ENCODE results near the gene CFB.

Gene CFB

DNA sequence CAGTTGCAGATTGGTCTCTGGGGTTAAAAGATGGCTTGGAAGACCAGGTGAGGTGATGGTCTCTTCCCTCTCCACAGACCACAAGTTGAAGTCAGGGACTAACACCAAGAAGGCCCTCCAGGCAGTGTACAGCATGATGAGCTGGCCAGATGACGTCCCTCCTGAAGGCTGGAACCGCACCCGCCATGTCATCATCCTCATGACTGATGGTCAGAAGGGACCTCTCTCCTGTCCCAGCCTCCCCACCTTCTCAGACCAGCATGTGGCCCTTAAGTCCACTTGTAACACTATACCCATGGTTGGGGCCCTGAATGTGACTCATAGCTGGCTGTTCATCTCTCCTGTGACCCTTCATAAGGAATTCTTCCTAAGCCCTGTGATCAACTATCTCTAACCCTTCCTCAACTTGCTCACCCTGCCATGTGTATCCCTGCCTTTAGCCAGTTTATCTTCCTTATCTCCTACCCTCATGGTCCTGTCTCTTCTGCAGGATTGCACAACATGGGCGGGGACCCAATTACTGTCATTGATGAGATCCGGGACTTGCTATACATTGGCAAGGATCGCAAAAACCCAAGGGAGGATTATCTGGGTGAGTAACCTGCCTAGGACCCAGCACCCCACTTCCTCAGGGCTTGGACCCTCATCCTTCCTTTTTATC lies 3.0 kb downstream of the CFB start:
- DNase-seq (ENCODE audit: low spot score), result no peak

GRCh38 chr6:31949926-31950548 lies 4.1 kb downstream of the CFB start:
- DNase-seq (ENCODE audit: low spot score), result no peak

DNA sequence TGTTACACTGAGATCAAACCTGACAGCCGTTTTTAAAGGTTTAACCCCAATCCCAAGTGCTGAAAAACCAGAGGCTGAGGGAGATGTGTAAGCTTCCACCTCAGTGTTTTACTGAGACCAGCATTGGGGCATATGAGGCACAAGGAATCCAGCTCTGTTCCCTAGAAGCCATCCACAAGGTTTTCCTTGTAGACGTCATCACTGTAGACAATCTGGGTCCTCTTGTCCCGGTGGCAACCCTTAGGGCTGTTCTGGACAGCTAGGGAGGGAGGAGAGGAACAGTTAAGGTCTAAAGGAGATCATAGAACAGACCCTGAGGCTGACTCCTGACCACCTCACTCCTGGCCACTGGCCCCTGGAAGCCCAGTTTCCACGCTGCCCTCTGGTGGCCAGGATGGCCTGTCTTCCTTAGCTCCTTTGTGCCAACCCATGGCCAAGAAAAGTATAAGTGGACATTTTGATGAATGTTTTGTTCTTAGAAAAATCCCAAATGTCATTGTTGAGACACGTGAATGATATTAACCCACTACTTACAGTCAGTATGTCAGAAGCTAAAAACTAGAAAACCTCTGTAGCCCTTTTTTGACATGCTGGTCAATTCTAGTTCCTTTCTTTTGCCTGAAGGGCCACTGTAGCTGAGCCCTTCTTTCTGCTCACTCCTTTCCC lies 6.4 kb downstream of the CFB start:
- DNase-seq (ENCODE audit: low spot score), result peak; percentile 61

DNA sequence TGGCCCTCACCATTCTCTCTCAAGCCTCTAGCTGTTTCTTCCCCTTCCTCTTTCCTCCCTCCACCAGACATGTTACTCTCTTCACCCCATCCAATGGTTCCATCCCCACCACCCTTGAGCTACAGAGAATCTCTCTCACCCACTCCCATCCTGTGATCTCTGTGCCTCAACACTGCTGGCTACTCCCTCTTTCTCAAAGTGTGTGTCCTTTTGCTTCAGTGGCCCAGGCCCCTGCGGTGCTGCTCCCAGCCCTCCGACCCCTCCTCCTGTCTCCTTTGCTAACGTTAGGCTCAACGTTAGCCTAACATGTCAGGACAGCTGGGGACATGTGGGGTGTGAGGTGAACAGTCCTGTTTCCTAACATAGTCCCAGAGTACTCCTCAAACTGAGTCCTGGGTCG lies 7.0 kb downstream of the CFB start:
- no peak for DNase-seq (ENCODE audit: low spot score)

- no peak for DNase-seq (ENCODE audit: low spot score)
Measured at GRCh38 chr6:31954511-31954910, 8.6 kb downstream of the CFB start.

GRCh38 chr6:31956796-31957195 lies 10.9 kb downstream of the CFB start:
- DNase-seq (ENCODE audit: low spot score), result no peak

DNA sequence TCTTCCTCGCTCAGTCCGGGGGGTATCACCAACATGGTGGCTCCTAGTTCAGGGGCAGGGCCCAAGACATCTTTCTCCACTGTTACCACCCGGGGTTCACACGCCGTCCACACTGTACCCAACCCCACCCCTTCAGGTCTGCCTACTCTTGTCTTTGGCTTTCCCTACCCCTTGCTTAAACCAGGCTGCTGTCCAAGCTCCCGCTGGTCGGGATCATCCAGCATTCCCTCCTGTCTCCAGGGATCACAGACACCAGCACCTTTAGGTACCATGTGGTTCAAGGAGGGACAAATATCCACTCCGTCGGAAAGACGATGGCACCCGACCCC lies 12.5 kb downstream of the CFB start:
- DNase-seq (ENCODE audit: low spot score), result no peak

DNA sequence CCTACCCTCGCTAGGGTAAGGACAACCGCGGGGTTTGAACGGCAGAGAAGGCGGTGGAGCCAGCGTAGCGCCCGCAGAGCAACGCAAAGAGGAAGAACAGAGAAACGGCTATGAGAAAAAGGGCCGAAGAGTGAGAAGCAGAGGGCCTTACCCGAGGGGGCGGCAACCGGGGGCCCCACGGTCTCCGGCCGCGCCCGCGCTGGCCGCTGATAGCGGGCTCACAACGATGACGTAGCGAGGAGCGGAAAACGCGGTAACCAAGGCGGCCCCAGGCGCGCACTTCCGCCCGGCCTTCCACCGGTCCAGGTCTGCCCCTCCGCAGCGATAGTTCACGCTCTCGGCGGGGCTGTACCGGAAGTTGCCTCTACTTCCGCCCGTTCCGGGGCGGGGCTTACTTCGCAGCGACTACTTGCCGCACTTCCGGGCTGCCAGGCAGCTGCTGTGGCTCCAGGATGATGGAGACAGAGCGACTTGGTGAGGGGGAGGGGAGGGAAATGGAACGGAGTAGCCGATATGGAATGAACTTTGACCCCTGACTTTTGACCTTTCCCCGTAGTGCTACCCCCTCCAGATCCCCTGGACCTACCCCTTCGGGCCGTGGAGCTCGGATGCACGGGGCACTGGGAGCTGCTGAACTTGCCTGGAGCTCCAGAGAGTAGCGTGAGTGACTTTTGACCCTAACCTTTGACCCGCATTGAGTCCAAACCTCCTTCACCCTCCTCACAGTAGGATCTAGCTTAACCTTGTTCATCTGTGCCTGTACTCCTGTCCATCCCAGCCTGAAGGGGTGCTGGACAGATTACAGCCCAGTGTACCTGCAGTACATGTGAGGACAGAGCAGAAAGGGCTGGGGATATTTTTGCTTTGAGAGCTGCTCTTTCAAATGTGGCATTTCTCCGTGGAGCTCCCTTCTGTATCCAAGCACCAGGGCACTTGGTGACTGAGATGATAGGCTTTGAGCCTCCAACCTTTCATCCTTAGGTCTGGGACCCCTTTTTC lies 13.1 kb downstream of the CFB start, which contains the start of the genes NELFE and SKIC2:
Gene NELFE (minus strand): TSS at position 231 of the 999 bp plus-strand sequence. CDS start 525 bp downstream, outside the sequence.
Gene SKIC2 (plus strand): TSS at position 435 of the 999 bp plus-strand sequence. CDS start 18 bp downstream, at position 453.
- DNase-seq (ENCODE audit: low spot score), result peak; percentile 92

- DNase-seq (ENCODE audit: low spot score), result no peak
Measured at GRCh38 chr6:31961616-31962015, 15.7 kb downstream of the CFB start.

DNA sequence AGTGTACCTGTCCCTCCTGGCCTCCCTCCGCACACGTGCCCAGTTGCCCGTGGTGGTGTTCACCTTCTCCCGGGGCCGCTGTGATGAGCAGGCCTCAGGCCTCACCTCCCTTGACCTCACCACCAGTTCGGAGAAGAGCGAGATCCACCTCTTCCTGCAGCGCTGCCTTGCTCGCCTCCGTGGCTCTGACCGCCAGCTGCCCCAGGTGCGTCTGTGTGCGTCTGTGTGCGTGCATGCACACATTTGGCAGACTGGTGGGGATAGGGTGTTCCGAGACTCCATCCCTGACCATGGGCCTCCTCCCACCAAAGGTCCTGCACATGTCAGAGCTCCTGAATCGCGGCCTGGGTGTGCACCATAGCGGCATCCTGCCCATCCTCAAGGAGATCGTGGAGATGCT lies 18.0 kb downstream of the CFB start:
- DNase-seq (ENCODE audit: low spot score), result no peak

- DNase-seq (ENCODE audit: low spot score), result no peak
Measured at GRCh38 chr6:31965700-31966099, 19.8 kb downstream of the CFB start.

GRCh38 chr6:31966506-31966905 lies 20.6 kb downstream of the CFB start:
- no peak for DNase-seq (ENCODE audit: low spot score)

DNA sequence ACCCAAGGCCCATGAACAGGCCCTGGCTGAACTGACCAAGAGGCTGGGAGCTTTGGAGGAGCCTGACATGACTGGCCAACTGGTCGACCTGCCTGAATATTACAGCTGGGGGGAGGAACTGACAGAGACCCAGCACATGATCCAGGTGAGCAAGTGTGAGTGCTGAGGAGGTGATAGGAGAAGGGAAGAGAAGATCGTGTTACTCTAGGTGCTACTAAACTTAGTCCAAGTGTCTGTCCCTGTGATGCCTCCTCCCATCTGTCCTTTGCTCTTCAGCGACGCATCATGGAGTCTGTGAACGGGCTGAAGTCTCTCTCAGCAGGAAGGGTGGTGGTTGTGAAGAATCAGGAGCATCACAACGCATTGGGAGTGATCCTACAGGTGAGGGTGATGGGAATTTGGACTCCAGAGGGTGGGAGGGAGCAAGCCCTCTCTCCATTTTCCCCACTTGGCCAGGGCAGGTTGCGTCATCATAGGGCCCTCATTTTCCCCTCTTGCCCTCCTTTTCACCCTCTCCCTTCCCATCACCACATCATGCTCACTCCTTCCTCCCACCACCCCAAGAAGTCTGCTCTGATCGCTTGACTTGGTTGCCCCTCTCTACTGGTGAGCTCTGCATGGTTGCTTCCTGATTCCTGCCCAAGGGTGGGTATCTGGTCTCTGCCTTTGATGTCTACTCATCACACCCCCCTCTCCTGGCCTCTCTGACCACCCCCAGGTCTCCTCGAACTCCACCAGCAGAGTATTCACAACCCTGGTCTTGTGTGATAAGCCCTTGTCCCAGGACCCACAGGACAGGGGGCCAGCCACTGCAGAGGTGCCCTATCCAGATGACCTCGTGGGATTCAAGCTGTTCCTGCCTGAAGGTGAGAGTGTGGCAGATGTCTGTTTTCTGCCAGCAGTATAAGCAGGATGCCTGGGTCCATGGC lies 21.4 kb downstream of the CFB start:
- DNase-seq (ENCODE audit: low spot score), result no peak

DNA sequence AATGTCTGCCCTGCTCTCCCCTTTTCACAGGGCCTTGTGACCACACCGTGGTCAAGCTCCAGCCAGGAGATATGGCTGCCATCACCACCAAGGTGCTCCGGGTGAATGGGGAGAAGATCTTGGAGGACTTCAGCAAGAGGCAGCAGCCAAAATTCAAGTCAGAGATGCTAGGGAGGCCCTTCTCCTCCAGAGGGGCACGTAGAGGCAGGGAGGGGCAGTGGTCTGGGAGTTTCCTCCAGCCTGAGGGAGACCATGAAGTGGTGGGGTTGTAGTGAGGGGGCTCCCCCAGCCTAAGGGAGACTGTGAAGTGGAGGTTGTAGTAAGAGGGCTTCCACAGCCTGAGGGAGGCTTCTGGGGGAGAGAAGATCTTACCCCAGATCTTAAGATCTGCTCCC lies 22.0 kb downstream of the CFB start:
- DNase-seq (ENCODE audit: low spot score), result no peak

DNA sequence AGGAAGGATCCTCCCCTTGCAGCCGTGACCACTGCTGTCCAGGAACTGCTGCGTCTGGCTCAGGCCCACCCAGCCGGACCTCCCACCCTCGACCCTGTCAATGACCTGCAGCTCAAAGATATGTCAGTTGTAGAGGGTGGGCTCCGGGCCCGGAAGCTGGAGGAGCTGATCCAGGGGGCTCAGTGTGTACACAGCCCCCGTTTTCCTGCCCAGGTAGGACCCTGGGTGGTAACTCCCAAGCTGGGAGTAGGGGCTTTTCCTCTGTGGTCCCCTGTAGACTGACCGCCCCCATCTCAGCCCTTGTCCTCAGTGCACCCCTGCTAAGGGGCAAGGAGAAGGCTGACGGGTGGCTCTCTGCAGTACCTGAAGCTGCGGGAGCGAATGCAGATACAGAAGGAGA lies 22.4 kb downstream of the CFB start:
- no peak for DNase-seq (ENCODE audit: low spot score)

- no peak for DNase-seq (ENCODE audit: low spot score)
Measured at GRCh38 chr6:31968791-31969711, 23.2 kb downstream of the CFB start.

GRCh38 chr6:31969712-31970603 lies 24.1 kb downstream of the CFB start:
- DNase-seq (ENCODE audit: low spot score), result no peak

DNA sequence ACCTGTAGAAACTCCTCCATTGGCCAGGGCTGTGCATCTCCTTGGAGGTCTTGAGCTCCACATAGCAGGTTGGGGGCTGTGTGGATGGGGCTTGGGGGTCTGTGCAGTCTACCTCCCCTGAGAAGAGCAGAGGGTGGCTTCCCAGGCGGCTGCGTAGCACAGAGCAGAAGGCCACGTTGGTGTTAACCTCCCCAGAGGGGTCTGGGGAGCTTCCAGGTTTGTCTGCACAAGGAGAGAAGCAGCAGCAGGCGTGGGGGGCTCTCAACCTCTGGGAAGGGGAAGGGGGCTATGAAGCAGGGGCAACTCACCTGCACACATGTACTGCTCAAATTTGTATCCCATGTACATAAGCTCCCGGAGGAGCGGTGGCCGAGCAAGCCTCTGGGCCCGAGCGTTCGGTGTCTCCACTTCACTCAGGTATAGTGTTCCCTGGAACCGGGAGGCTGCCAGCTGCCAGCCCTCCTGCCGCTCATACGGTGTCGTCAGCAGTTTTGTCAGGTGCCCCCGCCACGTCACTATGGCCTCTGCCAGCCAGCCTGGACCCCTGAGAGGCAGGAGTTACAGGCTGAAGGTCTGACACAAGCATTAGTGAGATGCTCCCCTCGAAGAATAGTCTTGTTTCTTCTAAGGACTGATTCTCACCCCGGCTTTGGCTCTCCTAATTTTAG lies 24.8 kb downstream of the CFB start:
- no peak for DNase-seq (ENCODE audit: low spot score)

Measured in HuH-7.5 (cell line).